ENCODE results near the gene FAT1.

DNA sequence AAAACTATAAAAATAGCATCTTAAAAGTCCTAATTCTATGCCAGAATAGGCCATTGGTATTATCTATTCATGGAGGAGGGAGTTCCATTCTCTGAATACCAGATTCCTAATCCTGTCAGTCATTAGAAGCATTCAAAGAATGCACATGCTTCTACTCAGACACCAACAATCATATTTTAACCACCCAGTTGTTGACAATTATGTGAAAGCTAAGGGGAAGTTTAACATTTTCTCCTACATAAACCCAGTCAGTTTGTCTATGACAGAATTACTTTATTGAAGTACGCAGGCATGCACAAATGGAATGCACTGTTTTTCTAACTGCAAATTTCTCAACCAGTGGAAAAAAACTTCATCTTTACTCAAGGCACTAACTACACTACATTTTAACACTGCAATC is 98.7 kb downstream of the FAT1 start:
- TF ChIP-seq, protein P1, sequence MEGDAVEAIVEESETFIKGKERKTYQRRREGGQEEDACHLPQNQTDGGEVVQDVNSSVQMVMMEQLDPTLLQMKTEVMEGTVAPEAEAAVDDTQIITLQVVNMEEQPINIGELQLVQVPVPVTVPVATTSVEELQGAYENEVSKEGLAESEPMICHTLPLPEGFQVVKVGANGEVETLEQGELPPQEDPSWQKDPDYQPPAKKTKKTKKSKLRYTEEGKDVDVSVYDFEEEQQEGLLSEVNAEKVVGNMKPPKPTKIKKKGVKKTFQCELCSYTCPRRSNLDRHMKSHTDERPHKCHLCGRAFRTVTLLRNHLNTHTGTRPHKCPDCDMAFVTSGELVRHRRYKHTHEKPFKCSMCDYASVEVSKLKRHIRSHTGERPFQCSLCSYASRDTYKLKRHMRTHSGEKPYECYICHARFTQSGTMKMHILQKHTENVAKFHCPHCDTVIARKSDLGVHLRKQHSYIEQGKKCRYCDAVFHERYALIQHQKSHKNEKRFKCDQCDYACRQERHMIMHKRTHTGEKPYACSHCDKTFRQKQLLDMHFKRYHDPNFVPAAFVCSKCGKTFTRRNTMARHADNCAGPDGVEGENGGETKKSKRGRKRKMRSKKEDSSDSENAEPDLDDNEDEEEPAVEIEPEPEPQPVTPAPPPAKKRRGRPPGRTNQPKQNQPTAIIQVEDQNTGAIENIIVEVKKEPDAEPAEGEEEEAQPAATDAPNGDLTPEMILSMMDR (conservative IDR thresholded peaks at IDR 0.05 in 1 of 2, IDR thresholded peaks at IDR 0.05 in 1 of 2; ENCODE audit: low read depth in 1 of 2, low read length in 2 of 2) = no peak
- TF ChIP-seq EZH2 (IDR thresholded peaks at IDR 0.05; ENCODE audit: low read length, missing control alignments) = no peak

All from fibroblast of lung (primary cell).